Fibroblast of gingiva (primary cell): Measurements from ENCODE around the gene CDKN2AIPNL.
"Not testable (repeated sequence)": the region's sequence is repeated elsewhere in the genome, so short reads cannot be mapped to it uniquely, and the experiment has no call there.

Experiments
- DNase-seq: peaks from one replicate; pipeline ENCODE4 v3.0.0-alpha.2; 2011; ENCODE audit warnings: low read depth

Gene CDKN2AIPNL

GRCh38 chr5:134437847-134438581, 26.3 kb upstream of the CDKN2AIPNL start:
- peak; percentile 92 for DNase-seq

- no peak for DNase-seq
Observed at GRCh38 chr5:134437340-134437846, 25.7 kb upstream of the CDKN2AIPNL start.

GRCh38 chr5:134436523-134437339, 25.1 kb upstream of the CDKN2AIPNL start:
- DNase-seq: peak; percentile 59

- no peak for DNase-seq
Observed at GRCh38 chr5:134435560-134435959, 23.9 kb upstream of the CDKN2AIPNL start.

- no peak for DNase-seq
Observed at GRCh38 chr5:134432677-134433359, 21.1 kb upstream of the CDKN2AIPNL start.

- DNase-seq: no peak
Observed at GRCh38 chr5:134432174-134432573, 20.5 kb upstream of the CDKN2AIPNL start.

GRCh38 chr5:134430001-134430569, 18.4 kb upstream of the CDKN2AIPNL start:
- DNase-seq: no peak

GRCh38 chr5:134427540-134428041, 15.9 kb upstream of the CDKN2AIPNL start:
- no peak for DNase-seq

- DNase-seq: no peak
Observed at GRCh38 chr5:134426361-134426760, 14.7 kb upstream of the CDKN2AIPNL start.

GRCh38 chr5:134423376-134423775, 11.7 kb upstream of the CDKN2AIPNL start:
- no peak for DNase-seq

GRCh38 chr5:134422791-134423365, 11.2 kb upstream of the CDKN2AIPNL start:
- DNase-seq: no peak

GRCh38 chr5:134421038-134421437, 9.4 kb upstream of the CDKN2AIPNL start:
- DNase-seq: not testable (repeated sequence)

GRCh38 chr5:134420343-134420742, 8.7 kb upstream of the CDKN2AIPNL start:
- DNase-seq: no peak

GRCh38 chr5:134418958-134419357, 7.3 kb upstream of the CDKN2AIPNL start:
- no peak for DNase-seq

- no peak for DNase-seq
Observed at GRCh38 chr5:134417707-134418106, 6.0 kb upstream of the CDKN2AIPNL start.

GRCh38 chr5:134413046-134413445, 1.4 kb upstream of the CDKN2AIPNL start:
- DNase-seq: no peak

GRCh38 chr5:134411228-134411545, 494 bp downstream of the CDKN2AIPNL start:
- no peak for DNase-seq

- no peak for DNase-seq
Observed at GRCh38 chr5:134410822-134411221, 859 bp downstream of the CDKN2AIPNL start.

GRCh38 chr5:134409321-134409720, 2.4 kb downstream of the CDKN2AIPNL start:
- no peak for DNase-seq

- no peak for DNase-seq
Observed at GRCh38 chr5:134406390-134406789, 5.3 kb downstream of the CDKN2AIPNL start.

- DNase-seq: no peak
Observed at GRCh38 chr5:134403951-134404350, 7.7 kb downstream of the CDKN2AIPNL start.
